Peyer's patch (tissue), 4 donors: ENCODE data around the gene ZNF217.

ENCODE experiments used
- CTCF ChIP-seq, 6 experiments: fragments of 450-650 bp in 4 of 6; fragments of 200-600 bp in 2 of 6; sonication (generic) in 1 of 6; IDR thresholded peaks; one replicate each; pipeline ENCODE4 v1.5.1; 2017 to 2019; ENCODE audit warnings: antibody characterized with exemption in 6 of 6, mild to moderate bottlenecking in 3 of 6, moderate library complexity in 1 of 6
- POLR2A ChIP-seq, 2 donors: fragments of 450-650 bp; IDR thresholded peaks; one replicate each; pipeline ENCODE4 v1.5.1; 2017; ENCODE audit warnings: antibody characterized with exemption in 2 of 2, mild to moderate bottlenecking in 2 of 2, moderate library complexity in 2 of 2

DNA sequence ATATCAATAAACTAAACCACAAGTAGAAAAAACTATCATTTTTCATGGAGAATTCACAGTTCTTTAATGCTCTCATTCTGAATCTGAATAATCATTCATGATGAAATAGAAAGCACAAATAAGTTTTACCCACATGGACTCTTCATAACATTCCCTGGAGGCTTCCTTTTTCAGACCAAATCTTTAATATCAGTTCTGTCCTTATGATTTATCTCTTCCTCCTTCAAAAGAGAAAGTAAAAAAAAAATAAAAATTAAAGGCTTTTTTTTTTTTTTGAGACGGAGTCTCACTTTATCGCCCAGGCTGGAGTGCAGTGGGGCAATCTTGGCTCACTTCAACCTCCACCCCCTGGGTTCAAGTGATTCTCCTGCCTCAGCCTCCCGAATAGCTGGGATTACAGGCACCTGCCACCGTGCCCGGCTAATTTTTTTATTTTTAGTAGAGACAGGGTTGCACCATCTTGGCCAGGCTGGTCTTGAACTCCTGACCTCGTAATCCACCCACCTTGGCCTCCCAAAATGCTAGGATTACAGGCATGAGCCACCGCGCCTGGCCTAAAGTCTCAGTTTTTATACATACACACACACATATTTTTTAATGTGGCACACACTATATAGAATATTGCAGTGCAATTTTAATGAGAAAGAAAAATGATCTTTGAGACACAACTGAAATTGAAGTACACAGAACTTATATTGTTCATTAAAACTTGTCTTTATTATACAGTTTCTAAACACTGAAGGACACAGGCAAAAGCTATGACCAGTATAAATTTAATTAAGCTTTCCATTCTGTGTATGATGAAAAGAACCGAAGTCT, 31.9 kb upstream of the ZNF217 start:
- no peak for TF ChIP-seq CTCF (IDR thresholded peaks at IDR 0.05)
- no peak for TF ChIP-seq POLR2A (IDR thresholded peaks at IDR 0.05)
